ENCODE measurements around the gene ERF. TPM values are rescaled to one million over a fixed set of nuclear protein-coding genes. Genes with fewer than 3 reads are reported as not detected.

ERF gene
- polyA plus RNA-seq, 2 of the 4 experiments (the other 2 are of a cell fraction) = 103 to 120 TPM

- WGBS (ENCODE audit: missing lambda C conversion rate) = 84% methylated on average over 4 of the region's 4 CpGs
- Histone ChIP-seq H3K4me1 (peaks cover 30% of the 10 kb centered on the region), H3K9me3 (no peaks in the 10 kb centered on the region), H3K4me2 (no peak overlapping the region), H3K4me3 (no peak overlapping the region), H3K27ac (no peak overlapping the region)
- ATAC-seq = no peak
- no peak for DNase-seq (ENCODE audit: low read depth in 1 of 2, low spot score in 1 of 2)
- CTCF ChIA-PET = interaction anchor here (0.6 to 23.7 kb wide), 13 partner anchors 10 to 180 kb away, joined by 3 to 616 read pairs (median 4); partner anchors contain the start of genes GSK3A, PAFAH1B3 and PRR19
- FAIRE-seq = no peak
- no peak for TF ChIP-seq CBX2 (IDR thresholded peaks at IDR 0.05; ENCODE audit: borderline replicate concordance, low read depth)
- no peak for TF ChIP-seq EHMT2 (IDR thresholded peaks at IDR 0.05; ENCODE audit: low read depth)
- TF ChIP-seq PBX3 (IDR thresholded peaks at IDR 0.05) = no peak
- no peak for TF ChIP-seq FOSL2 (IDR thresholded peaks at IDR 0.05)
- no peak for TF ChIP-seq FOSL2 (CRISPR knock-in tag; IDR thresholded peaks at IDR 0.05)
- TF ChIP-seq JUNB (IDR thresholded peaks at IDR 0.05) = no peak
- no peak for TF ChIP-seq NPAS2 (CRISPR knock-in tag; IDR thresholded peaks at IDR 0.05; ENCODE audit: borderline replicate concordance)
- no peak for TF ChIP-seq ZFP36 (IDR thresholded peaks at IDR 0.05; ENCODE audit: borderline replicate concordance, partially characterized antibody)
- TF ChIP-seq SMC3 (IDR thresholded peaks at IDR 0.05) = no peak
- no peak for TF ChIP-seq EHF (CRISPR knock-in tag; IDR thresholded peaks at IDR 0.05)
- TF ChIP-seq, protein P1, sequence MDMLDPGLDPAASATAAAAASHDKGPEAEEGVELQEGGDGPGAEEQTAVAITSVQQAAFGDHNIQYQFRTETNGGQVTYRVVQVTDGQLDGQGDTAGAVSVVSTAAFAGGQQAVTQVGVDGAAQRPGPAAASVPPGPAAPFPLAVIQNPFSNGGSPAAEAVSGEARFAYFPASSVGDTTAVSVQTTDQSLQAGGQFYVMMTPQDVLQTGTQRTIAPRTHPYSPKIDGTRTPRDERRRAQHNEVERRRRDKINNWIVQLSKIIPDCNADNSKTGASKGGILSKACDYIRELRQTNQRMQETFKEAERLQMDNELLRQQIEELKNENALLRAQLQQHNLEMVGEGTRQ (IDR thresholded peaks at IDR 0.05) = no peak
- no peak for TF ChIP-seq RAD21 (conservative IDR thresholded peaks at IDR 0.05 in 1 of 2, IDR thresholded peaks at IDR 0.05 in 1 of 2)
- TF ChIP-seq TP53 (CRISPR knock-in tag; IDR thresholded peaks at IDR 0.05) = no peak
- TF ChIP-seq RCOR1 (IDR thresholded peaks at IDR 0.05; ENCODE audit: low read depth, low read length) = no peak
- TF ChIP-seq CTCF (IDR thresholded peaks at IDR 0.05) = no peak
- TF ChIP-seq ZC3H11A (IDR thresholded peaks at IDR 0.05) = no peak
- TF ChIP-seq HES2 (IDR thresholded peaks at IDR 0.05) = no peak
- POLR2A ChIA-PET = interaction anchor here (0.5 to 1.9 kb wide), 3 partner anchors 10 to 45 kb away, joined by 4 to 6 read pairs (median 4); no protein-coding TSS in a partner anchor
These were observed 33.5 kb upstream of the ERF start for GRCh38 chr19:42288387-42288786.

DNA sequence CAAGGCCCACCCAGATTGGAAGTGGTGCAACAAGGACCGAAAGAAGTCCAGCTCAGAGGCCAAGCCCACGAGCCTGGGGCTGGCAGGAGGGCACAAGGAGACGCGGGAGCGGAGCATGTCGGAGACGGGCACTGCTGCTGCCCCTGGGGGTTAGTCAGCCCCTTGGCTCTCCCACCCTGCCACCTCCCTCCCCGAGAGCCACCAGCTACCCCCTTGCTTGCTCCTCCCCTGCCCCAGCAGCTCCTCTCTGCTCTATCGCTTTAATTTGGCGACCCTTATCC is 32.8 kb upstream of the ERF start:
- Histone ChIP-seq H3K4me3 (no peak overlapping the region), H3K9me3 (no peaks in the 10 kb centered on the region), H3K4me1 (peaks cover 36% of the 10 kb centered on the region), H3K27ac (no peak overlapping the region), H3K4me2 (no peak overlapping the region)
- CTCF ChIA-PET = interaction anchor here (0.6 to 23.7 kb wide), 9 partner anchors 9 to 155 kb away, joined by 3 to 616 read pairs (median 4); partner anchors contain the start of genes GSK3A, PAFAH1B3 and PRR19
- no peak for ATAC-seq
- no peak for TF ChIP-seq CEBPB (IDR thresholded peaks at IDR 0.05)
- no peak for TF ChIP-seq EHMT2 (IDR thresholded peaks at IDR 0.05; ENCODE audit: low read depth)
- TF ChIP-seq HES2 (IDR thresholded peaks at IDR 0.05) = no peak
- no peak for TF ChIP-seq FOXS1 (CRISPR knock-in tag; IDR thresholded peaks at IDR 0.05)
- TF ChIP-seq HOXB5 (CRISPR knock-in tag; IDR thresholded peaks at IDR 0.05) = no peak
- TF ChIP-seq PBX3 (IDR thresholded peaks at IDR 0.05) = no peak
- TF ChIP-seq KDM5A (IDR thresholded peaks at IDR 0.05) = no peak
- TF ChIP-seq GATA3 (IDR thresholded peaks at IDR 0.05; ENCODE audit: borderline replicate concordance) = no peak
- POLR2A ChIA-PET = interaction anchor here (0.8 to 1.1 kb wide), 2 partner anchors 17 to 45 kb away, joined by 3 to 4 read pairs; no protein-coding TSS in a partner anchor
- no peak for FAIRE-seq
- 94% methylated on average over 10 of the region's 10 CpGs for WGBS (ENCODE audit: missing lambda C conversion rate)
- no peak for DNase-seq (ENCODE audit: low read depth in 1 of 2, low spot score in 1 of 2)

Data from A549 (cell line).